ENCODE data around the gene CCT4.

DNA sequence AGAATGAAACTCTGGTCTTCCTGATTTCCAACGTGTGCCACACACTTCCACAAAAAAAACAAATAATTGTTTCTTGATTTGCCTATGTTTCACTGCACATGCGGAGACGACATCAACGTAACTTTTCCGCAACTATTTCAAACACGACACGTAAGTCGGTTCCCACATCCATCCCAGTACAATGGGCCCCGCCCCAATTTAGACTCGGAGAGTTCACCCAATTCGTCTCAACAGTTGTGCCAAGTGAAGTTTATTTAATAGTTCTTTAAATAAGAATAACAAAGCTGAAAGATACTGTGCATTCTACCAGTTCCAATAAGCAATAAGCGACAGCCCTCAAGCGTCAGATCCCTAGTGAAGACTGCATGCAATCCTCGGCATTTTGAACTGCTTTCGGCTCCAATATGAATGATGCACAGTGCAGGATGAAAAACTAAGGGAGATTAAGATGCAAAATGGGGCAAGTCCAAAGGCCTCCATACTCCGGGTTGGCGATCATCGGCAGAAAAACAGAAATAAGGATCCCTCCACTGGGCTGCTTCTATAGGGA, 664 bp downstream of the CCT4 start:
- TF ChIP-seq CTCF (conservative IDR thresholded peaks at IDR 0.05 in 1 of 2, IDR thresholded peaks at IDR 0.05 in 1 of 2; ENCODE audit: low read depth in 1 of 2, low read length in 2 of 2) (no peak), EZH2 (IDR thresholded peaks at IDR 0.05; ENCODE audit: low read length, missing control alignments) (no peak)

Data from fibroblast of lung (primary cell).